SIG-M5 (cell line): ENCODE results near the gene RBM44.
"Not testable (repeated sequence)": the region's sequence is repeated elsewhere in the genome, so short reads cannot be mapped to it uniquely, and the experiment has no call there.

Source experiments
- DNase-seq: peaks from one replicate; lab custom pipeline; 2025; lab: John Stamatoyannopoulos, UW

Gene RBM44

DNA sequence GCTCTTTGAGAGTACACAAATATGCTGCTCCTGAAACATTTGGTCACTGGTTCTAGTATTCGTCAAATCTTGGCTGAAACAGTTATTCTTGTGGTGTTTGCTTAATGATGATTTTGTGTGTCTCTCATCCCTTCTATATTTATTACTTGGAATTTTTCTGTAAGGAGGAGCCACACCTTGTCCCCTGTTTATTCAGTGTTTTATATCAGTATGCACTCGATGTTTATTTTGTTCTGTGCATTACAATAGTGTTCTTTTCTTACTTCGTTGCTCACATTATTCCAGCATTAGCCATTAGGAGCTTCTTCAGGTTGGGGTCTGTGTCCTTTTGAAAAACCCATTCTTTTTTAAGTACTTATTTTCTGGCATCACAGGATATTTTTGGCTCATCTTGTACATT lies 55.7 kb downstream of the RBM44 start:
- no peak for DNase-seq

DNA sequence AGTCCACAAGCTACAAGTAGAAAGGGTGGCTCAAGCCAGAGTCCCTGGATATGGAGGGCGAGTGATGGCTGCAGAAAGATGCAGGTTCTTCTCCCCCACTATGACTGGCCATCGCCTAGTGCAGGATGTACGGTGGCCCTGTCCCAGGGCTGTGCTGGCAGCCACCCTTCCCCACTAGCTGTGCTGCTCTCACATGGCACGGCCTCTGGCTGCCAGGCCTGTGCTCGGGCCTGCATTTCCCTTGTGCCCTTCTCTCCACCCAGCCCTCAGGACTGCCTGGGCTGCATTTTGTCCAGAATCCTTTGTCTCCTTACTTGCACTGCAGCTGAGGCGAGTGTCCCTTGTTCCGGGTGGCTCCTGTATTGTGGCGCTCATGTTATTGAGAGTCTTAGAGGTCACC lies 59.2 kb downstream of the RBM44 start:
- DNase-seq: no peak

DNA sequence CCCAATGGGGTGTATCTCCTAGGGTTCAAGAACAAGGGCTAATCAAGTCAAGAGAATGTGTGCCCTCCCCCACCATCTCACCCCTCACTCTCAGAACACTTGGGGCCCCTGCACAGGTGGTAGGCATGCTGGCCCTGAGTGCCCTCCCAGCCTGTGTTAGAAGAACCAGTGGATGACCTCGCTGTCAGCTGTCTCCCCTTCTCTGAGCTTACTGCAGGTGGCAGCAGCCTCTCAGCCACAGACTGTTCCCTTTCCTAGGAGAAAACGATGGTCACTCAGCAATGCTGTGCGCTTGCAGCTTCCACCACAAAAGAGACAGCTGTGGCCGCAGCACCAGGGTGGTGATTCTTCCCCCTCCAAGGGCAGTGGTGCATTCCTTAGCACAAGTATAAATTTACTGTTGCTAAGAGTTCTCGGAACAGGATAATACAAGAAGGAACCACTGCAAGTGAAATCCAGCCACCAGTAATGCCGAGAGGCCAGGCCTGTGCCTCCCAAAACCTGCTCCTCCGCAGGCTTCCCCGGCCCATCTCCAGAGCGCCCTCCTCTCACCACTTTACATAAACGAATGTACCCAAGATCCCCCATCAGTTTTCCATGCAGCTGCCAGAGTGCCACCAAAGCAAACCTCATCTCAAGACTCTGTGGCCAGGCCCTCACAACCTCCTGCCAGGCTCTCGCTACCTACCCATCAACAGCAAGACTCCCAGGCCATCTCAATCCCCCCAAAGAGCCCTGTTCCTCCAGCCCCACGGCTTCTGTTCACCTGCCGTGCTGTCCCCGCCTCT lies 59.9 kb downstream of the RBM44 start:
- DNase-seq: no peak

DNA sequence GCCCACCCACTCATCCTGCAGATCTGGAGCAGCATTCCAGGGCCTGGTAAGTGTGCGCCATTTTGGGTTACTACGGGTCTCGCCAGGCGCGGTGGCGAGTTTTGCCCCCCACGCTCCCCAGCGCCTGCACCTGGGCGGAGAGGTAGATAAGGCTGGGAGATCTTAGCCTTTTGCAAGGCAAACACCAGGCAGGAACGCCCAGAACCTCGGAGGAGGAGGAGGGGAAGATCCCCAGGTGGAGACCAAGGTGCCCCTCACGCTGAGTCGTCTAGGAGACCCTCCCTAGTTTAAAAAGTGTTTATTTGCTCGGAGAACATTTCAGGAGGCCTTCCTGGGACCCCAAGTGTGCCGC lies 60.5 kb downstream of the RBM44 start:
- no peak for DNase-seq

DNA sequence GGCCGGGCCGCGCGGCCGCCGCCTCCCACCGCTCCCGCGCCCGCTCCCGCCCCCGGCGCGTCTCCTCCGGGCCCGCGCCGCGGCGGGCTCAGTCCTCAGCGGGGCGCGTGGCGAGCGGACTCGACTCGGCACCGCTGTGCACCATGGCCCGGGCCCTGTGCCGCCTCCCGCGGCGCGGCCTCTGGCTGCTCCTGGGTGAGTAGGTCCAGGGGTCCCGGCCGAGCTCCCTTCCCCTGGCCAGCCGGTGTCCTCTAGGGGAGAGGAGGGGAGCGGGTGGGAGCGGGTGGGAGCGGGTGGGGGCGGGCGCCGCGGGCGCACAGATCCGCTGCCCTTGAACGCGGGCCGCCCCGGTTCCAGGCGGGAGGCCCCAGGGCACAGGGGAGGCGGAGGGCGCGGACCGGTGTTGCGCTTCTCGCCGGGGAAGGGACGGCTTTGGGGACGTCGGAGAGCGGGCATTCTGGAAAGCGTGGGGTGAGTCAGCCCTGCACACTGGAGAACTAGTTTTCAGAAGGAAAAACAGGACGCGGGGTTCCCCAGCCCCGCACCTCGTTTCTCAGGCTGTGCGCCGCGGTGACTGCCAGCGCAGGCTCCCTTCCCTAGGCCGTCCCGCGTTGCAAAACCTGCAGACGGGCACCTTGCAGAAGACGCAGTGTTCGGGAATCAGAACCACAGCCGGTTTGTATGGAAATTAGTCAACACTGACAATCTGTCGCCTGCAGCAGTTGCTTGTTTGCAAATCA lies 61.1 kb downstream of the RBM44 start, which contains the start of gene RAMP1:
TSS of gene RAMP1 (plus strand) at position 91 of the 740 bp plus-strand sequence. CDS start at position 144, 53 bp downstream.
- DNase-seq: no peak

DNA sequence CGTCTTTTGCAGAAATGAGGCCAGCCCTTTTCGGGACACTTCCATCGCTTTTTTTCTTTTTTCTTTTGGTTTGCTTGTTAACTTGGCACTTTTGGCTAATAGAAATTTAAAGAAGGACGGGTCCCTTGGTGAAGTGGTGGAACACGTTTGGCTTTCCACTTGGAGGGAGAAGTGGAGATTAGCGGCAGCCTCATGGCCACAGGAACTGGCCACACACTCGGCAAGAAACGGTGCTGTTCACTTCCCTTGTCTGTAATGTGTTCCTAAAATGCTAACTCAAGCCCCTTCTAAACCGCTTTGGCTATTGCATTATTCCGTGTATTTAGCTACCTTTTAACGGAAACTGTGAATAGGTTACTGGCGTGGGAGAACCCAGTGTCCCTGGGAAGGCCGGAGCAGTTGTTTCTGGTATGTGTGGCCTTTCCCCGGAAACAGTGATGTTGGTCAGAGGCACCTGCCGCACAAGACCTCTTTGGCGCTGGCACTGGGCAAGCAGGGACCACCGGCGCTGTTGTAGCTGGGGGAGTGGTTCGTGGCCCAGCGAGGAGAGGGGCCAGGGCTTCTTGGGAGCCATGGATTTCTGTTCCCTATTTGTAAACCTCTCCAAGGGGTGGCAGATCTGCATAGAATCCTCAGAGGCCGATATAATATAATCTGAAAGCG lies 61.8 kb downstream of the RBM44 start:
- DNase-seq: no peak

DNA sequence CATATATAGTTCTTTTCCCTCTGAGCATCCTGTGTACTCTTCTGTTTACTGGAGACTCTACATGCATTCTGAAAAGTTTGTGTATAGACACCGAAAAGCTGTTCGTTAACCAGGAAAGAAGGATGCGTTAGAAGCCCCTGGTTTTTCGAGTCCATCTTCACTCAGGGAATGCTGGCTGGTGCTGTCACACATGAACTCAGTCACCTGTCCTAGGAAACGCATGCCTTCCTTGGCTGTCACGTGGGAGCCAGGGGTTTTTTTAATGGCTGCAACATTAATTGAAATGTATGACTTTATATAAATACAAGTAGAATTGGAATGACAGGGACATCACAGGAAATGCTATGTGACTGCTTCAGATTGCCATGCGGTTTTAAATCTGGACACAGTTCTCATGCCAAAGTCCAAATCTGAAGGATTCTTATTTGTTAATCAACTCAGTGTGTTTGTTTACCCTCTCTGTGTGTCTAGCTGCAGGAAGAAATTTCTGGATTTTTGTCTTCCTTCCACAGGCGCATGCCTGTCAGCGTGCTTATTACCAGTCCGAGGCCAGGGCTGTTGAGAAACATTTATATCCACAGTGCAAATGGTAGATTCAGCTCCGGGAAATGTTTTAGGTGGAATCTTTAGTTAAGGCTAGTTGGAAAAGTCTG lies 63.4 kb downstream of the RBM44 start:
- DNase-seq: no peak

DNA sequence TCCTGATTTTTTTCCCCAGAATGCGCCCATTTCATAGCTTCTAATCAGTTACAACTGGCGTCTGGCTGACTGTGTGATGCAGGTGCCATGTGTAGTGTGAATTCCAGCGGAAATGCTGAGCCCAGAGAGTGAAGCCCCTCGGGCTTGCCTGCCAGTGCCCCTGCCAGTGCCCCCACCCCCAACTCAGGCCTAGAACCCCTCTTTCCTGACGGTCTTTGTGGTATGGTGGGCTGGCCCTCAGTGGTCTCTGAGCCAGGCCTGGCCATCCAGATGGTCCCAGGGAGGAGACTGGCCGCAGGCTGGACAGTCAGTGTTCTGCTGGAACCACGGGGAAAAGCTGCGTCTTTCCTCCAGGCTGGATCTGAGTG lies 63.9 kb downstream of the RBM44 start:
- DNase-seq: no peak

DNA sequence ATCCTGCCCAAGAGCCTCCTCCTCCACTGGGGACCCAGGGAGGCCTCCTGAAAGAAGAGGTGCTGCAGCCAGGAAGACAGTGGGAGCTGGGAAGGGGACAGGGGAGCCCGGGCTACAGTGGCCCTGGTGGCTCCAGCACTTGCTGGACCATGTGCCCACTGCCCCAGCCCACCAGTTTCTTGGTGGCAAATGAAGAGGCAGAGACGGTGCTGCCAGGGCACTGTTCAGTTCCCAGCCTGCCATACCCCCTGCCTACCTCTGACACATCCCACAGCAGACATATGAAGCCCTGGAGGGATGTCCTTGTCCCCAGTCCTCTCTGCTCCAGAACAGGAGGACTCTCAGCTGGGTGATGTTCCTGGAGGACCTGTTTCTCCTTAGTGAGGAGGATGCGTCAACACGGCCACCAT lies 64.5 kb downstream of the RBM44 start:
- no peak for DNase-seq

DNA sequence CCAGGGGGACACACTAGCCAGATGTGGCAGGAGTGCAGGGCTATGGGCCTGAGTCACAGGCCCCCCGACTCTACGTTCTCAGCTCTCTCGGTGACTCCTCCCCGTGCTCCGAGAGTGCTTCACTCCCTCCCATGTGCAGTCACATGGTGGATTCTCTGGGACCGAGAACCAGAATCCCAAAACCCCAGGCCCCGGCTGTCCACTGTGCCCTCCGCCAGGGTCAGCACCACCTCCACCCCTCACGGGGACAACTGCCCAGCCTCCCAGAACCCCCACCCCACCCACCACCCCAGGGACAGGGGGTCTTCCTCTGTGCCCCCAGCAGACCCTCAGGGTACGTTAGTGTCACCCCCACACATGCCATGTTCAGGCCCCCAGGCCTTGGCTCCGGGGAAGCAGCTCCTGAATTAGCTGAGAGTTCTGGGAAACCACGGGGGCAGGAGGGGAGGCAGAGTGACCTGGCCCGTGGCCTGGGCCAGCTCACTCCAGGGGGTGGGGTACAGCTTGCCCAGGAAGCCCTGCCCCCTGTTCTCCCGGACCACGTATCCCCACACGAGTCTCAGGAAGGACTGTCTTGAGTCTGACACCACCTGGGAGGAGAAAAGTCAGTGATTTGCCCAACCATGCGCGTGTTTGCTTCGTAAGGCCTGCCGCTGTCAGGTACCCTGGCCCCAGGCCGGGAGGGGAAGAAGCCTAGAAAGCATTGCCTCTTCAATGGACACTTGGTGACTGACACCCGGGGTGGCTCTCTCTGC lies 65.3 kb downstream of the RBM44 start:
- DNase-seq: no peak

DNA sequence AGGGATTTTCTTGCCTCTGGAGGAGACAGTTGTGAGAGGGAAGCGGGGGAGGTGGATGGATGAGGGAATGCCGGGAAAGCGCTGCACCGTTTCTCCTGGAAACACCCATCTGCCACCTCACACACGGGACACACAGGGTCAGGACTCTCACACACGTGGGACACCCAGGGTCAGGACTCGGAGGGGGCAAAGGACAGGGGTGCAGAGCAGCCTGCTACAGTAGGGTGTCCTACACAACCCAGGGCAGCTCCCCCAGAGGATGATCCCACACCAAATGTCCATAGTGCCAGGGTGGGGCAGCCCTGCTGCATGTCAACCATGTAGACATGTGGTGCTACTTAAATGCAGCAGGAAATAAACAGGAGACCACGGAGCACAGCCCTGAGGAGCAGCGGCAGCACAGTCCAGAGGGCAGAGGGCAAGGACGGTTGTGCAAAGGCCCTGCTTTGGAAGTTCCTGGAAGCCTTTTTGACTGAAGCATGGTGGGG lies 65.9 kb downstream of the RBM44 start:
- DNase-seq: no peak

DNA sequence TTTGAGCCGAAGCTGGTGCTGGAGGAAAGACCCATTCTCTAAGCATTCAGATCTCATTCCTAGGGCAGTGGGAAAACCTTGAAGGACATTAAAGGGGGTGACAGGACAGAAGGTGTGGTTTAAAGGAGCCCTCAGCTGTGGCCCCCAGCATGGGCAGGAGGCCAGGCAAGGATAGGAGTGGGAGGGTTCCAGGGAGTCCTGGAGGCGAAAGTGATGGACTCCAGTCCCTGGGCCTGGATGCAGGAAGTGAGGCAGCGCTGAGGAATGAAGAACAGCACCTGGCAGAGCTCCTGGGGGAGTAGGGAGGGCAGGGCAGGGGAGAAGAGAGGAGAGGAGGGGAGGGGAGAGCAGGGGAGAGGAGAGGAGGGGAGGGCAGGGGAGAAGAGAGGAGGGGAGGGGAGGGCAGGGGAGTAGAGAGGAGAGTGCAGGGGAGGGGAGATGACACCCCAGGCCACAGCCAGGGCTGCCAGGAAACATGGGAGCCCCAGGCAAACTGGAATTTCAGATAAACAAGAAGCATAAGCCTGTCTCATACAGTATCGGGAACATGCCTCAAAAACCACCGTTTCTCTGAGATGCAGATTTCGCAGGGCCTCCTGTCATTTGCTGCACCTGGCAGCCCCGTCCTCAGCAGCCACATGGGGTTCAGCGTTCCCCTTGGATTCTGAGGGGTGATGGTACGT lies 66.5 kb downstream of the RBM44 start:
- DNase-seq: no peak

DNA sequence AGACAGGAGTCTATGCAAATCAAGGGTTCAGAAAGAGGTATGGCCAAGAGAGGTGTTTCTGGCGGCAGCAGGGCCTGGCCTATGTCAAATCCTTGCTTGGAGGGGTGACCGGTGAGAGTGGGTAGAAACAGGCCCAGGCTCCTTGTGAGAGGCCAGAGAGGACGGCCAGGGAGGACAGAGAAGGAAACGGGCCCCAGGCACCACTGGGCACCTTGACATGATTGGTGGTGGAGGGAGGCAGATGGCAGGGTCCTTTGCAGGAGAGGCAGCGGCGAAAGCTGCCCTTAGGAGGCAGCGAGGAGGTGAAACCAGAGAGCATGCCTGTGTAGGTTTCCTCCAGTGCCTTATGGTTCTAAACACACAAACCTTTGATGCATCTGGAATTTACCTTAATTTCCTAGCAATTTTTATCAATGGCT lies 67.1 kb downstream of the RBM44 start:
- no peak for DNase-seq

DNA sequence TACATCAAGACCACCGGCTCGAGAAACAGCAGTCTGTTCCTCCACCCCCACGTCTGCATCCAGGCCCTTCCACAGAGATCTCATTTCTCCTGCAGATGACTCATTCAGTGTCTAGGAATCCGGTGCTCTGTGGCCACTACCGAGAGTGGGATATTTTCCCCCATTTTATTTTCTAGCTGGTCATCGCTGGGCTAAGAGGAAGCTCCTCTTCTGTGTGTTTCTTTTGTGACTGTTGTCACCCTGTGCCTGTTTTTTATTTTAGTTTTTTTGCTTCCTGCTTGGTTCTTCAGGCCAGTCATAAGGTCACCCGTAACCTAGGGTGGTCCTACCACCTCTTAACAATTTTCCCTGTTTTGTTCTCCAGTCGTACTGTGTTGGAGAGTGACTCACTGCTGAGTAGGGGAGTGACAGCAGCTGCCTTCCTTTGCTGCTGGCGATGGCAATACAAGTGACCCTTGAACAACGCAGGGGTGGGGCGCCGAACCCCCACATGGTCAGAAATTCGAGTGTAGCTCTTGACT lies 67.6 kb downstream of the RBM44 start:
- DNase-seq: no peak

DNA sequence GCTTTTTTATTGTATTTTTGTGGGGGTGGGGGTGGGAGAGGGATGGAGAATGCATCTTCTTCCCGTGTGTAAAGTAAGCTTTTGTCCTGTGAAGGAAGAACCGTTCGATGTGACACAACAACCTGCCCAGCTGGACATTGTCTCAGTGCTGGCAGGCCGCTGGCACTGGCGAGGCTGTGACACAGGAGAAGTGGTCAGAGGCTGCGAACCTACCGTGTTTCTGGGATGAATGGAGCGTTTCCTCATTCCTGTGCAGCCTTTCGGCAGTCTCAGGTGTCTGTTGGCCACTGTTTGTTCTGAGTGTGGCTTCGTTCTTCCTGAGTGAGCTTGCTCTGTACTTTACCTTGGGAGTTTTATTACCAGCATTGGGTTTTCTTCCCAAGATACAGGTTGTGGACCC lies 68.9 kb downstream of the RBM44 start:
- no peak for DNase-seq

DNA sequence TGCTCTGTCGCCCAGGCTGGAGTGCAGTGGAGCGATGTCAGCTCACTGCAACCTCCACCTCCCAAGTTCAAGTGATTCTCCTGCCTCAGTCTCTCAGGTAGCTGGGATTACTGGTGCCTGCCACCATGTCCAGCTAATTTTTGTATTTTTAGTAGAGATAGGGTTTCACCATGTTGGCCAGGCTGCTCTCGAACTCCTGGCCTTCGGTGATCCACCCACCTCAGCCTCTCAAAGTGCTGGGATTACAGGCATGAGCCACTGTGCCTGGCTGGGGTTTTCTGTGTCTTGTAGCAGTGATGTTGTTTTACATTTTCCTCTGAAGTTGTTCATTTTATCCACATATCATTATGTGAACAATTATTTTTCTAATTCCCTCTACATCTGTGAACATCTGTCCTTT lies 69.5 kb downstream of the RBM44 start:
- not testable (repeated sequence) for DNase-seq

DNA sequence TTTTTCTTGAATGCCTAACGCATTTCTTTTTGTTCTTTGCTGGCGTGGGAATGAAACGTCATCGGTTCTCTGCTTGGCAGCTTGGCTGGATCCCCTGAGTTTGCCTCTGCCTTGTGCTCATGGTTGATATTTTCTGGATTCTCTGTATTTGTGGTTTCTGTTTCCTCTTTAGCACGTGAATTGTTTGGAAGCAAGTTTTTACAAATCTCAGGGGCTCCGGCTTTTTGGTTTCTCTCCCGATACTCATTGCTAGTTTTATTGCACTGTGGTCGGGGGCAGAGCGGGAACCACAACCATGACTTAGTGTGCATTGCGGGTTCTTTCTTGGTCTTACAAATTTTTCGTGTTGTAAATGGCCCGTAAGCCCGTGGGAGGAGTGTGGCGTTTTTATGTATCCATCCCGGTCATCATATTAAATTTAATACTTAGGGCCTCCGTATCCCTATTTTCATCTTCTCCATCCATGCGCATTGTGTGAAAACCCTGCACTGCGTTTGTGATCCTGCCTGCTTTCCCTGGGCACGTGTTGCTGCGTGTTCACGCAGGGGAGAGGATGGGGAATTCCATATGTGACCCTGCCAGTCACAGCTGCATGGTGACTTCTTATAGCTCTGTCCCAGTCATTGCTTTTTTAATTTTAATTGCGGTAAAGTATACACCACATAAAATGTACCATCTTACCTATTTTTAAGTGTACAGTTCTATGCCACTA lies 70.2 kb downstream of the RBM44 start:
- no peak for DNase-seq

DNA sequence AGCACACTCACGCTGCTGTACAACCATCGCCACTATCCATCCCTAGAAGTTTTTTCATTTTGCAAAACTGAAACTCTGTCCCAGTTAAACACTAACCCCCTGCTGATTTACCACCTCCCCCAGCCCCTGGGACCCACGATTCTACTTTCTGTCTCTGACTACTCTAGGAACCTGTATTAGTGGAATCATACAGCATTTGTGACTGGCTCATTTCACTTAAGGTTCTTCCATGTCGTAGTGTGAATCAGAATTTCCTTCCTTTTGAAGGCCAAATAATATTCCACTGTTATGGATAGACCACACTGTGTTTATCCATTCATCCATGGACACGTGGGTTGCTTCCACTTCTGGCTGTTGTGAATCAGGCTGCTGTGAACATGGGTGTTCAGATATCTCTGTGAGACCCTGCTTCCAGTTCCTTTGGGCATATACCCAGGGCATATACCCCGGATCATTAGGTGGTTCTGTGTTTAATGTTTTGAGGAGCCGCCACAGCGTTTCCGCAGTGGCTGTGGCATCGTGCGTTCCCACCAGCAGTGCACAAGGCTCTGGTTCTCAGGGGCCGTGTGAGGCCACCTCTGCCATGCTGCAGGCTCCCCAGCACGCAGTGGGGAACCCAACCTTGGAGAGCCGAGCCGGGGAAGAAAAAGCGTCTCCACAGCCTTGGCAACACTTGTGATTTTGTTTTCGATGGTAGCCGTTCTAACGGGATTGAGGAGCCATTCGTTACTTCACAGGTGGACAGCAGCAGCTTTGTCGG lies 70.9 kb downstream of the RBM44 start:
- DNase-seq: no peak

DNA sequence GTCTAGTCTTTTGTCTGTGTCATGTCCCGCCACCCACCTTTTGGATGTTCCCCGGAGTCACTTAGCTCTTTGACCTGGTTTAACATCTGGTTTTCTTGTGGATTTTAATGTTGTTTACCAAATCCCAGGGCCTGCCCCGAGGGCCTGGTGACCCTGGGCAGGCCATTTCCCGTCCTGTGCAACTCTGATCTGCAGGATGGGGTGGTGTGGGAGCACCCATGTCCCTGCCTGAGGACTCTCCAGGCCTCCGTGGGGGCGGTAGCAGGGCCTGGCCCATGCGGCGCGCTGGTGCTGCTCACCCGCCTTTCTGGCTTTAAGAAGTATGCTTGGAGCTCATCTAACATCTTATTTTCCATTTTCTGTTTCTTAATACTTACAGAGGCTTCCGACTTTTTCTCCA lies 71.5 kb downstream of the RBM44 start:
- no peak for DNase-seq
